Measurements from ENCODE around the gene BEX5. TPM values are rescaled to one million over a fixed set of nuclear protein-coding genes. Genes with fewer than 3 reads are reported as not detected.
"Not testable (repeated sequence)": the region's sequence is repeated elsewhere in the genome, so short reads cannot be mapped to it uniquely, and the experiment has no call there.

Gene BEX5
- 1 to 10 TPM; 2.5 to 3.1 (median 3.0) TPM for polyA plus RNA-seq (ENCODE audit: insufficient read depth in 1 of 5, insufficient read length in 5 of 5, low replicate concordance in 1 of 5)
- long read RNA-seq, donor 1, partial matches to known transcripts, result 0 of 3 reads
- long read RNA-seq, donor 1, other reads (novel, unspliced or antisense), result 0 of 3 reads
- long read RNA-seq, donor 2, partial matches to known transcripts, result 0 of 1 reads
- long read RNA-seq, donor 2, other reads (novel, unspliced or antisense), result 0 of 1 reads
- long read RNA-seq, donor 3, partial matches to known transcripts, result 0 of 4 reads
- long read RNA-seq, donor 3, other reads (novel, unspliced or antisense), result 0 of 4 reads
- long read RNA-seq, donor 4, partial matches to known transcripts, result 0 of 4 reads
- long read RNA-seq, donor 4, other reads (novel, unspliced or antisense), result 0 of 4 reads
- long read RNA-seq, donor 5, partial matches to known transcripts, result 0 of 2 reads
- long read RNA-seq, donor 5, other reads (novel, unspliced or antisense), result 0 of 2 reads
- long read RNA-seq, donor 6, partial matches to known transcripts, result 0 of 2 reads
- long read RNA-seq, donor 6, other reads (novel, unspliced or antisense), result 0 of 2 reads
- long read RNA-seq, donor 7, partial matches to known transcripts, result 0 of 2 reads
- long read RNA-seq, donor 7, other reads (novel, unspliced or antisense), result 0 of 2 reads
- long read RNA-seq, donor 8, result 0 reads

DNA sequence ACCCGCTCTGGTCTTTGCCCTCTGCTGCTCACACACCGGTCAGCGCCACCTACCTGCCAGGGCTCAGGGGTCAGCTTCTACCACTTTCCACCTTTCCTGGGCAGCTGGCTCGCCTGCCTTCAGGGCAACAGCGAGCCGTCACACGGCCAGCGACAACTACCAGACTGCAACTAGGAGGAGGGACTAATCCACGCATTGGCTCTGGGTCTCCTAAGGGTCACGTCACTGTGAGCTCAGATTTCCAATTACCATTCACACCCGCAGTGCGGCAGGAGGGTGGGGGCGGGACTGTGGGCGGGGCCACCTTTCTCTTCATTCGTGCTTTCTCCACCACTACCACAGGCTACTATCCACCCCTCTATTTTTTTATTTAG lies at the start of gene BEX5:
TSS of gene BEX5 (minus strand) at position 172 of the 374 bp plus-strand sequence. CDS start 1,712 bp downstream, outside the sequence.
- peak; percentile 10 to 23 for DNase-seq

DNA sequence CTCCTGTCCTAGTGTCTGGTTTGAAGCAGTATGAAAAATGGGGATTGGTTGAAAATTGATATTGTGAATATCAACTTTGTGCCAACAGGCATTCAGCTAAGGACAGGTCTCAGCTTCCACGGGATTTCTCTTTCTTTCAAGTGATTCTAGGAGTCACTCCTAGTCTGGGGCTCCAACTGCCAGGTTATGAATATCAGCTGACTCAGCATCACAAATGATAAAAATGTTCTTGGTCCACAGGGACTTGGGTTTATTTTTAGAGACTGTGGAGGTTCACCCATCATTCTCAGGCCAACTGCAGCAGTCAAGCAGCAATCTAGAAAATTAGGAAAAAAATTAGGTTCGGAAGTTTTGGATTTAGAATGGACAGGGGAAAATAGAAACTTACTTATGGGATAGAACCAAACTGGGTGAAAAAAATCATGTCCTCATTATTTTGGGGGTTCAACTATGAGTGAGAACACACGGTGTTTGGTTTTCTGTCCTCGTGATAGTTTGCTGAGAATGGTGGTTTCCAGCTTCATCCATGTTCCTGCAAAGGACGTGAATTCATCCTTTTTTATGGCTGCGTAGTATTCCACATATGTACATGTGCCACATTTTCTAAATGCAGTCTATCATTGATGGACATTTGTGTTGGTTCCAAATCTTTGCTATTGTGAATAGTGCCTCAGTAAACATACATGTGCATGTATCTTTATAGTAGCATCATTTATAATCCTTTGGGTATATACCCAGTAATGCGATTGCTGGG lies 30.4 kb upstream of the BEX5 start:
- DNase-seq, result no peak

DNA sequence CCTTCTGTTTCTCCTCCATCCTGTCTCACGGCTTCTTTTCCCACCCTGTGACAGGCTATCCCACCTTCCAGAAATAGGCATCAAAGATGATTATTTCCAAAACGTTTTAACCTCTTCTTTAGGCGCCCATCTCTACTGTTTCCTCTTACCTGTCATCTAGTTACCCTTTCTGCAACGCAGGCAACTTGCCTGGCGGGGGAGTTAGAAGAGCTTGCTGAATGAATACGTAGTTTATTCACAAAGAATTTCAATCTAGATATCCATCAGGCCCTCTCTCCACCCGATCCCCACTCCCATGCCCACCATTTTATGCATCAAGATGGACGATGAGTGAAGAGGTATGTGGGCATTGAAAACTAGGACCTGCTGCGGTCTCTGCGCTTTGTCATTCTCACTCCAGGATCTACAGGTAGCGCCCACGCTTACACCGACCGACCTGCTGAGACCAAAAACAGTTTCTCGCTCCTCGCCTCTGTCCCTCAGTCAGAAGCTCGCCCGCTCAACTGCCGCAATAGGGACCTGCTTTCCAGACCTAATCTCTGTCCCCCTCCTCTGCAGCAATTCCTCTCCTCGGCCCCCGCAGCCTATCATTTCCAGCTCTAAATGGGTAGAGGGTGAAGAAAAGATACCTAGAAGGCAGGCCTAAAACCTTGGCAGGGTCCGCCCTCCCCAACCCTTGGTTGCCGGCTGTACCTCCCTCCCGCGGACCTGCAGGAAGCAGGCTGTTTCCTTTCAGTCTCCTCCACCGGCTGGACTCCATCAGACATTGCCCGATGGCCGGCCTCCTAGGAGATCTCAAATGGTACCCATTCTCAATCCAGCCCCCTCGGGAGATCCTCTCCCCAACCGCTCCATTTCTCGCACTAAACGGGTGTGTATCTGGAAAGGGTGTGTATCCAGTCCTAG lies 624 bp downstream of the BEX5 start:
- DNase-seq, result no peak

- DNase-seq, result no peak
These were observed 1.4 kb downstream of the BEX5 start for GRCh38 chrX:102154218-102154860.

- DNase-seq, result not testable (repeated sequence)
These were observed 13.5 kb downstream of the BEX5 start, which contains the start of gene TCEAL6 for GRCh38 chrX:102142274-102142673. TSS of gene TCEAL6 (minus strand) at chrX:102142481.

- DNase-seq, result not testable (repeated sequence)
These were observed 14.1 kb downstream of the BEX5 start for GRCh38 chrX:102141631-102142030.

GRCh38 chrX:102140876-102141275 lies 14.9 kb downstream of the BEX5 start:
- not testable (repeated sequence) for DNase-seq

- DNase-seq, result no peak
These were observed 17.7 kb downstream of the BEX5 start for GRCh38 chrX:102138064-102138463.

GRCh38 chrX:102129473-102129872 lies 26.3 kb downstream of the BEX5 start:
- no peak for DNase-seq

DNA sequence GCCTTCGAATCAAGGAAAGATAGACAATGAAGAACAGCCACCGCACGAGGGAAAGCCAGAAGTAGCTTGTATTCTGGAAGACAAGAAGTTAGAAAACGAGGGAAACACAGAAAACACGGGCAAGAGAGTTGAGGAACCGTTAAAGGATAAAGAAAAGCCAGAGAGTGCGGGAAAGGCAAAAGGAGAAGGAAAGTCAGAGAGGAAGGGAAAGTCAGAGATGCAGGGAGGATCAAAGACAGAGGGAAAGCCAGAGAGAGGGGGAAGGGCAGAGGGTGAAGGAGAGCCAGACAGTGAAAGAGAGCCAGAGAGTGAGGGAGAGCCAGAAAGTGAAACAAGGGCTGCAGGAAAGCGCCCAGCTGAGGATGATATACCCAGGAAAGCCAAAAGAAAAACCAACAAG lies 28.9 kb downstream of the BEX5 start:
- no peak for DNase-seq

GRCh38 chrX:102126080-102126818 lies 29.5 kb downstream of the BEX5 start:
- DNase-seq, result not testable (repeated sequence)

GRCh38 chrX:102125436-102125835 lies 30.3 kb downstream of the BEX5 start, which contains the start of gene TCEAL2:
TSS of gene TCEAL2 (plus strand) at chrX:102125679. CDS start at chrX:102126831, 1,152 bp downstream.
- not testable (repeated sequence) for DNase-seq

DNA sequence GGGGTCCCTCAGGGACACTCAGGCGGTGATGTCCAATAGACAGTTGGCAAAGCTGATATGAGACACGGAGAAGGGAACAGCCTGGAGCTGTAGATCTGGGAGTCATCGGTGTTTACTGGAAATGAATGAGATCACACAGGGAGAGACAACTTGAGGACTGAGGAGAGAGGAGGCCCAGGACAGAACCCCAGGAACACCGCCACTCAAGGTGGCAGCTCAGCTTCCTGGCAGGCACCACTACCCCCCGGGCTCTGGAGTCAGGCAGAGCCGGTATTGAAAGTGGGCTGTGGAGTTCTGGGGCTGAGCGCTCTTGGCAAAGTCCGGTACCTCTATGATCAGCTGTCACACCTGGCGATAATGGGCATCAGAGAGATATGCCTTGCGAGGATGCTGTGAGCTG lies 30.8 kb downstream of the BEX5 start:
- DNase-seq, result not testable (repeated sequence)

DNA sequence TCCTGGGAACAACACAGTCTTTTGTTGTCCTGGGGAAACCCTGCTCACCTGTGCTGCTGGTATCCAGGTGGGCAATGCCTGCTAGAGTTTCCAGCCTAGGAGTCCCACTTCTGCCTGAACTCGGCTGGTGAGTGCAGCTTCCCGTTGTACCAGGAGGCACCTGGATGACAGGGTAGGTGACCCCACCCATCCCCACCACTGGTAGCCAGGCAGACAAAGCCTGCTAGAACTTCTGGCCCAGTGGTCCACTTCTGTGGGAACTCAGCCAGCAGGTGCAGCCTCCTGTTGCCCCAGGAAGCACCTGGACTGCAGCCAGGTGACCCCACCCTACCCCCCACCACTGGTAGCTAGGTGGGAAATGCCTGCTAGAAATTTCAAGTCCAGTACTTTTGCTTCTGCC lies 40.0 kb downstream of the BEX5 start:
- no peak for DNase-seq

DNA sequence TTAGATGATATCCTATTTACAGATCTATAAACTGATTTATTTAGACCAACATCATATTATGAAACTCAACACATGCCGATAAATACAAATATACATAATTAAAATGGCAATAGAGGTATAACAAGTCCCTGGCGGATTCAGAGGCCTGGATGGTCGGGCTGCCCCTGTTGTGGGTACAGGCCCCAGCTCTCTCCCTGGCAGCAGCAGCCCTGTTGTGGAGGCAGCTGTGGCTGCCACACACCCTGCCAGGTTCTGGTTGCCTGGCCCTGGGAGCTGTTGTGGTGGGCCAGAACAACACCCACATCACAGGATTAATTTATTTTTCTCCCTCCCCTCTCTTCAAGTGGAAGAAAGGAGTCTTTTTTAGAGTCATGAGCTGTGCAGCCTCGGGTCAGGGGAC lies 42.4 kb downstream of the BEX5 start:
- no peak for DNase-seq

Measured in right lung (tissue), 10 donors.